Testis (tissue), 3 donors: ENCODE measurements around the gene MAML3. TPM values are rescaled to one million over a fixed set of nuclear protein-coding genes. Genes with fewer than 3 reads are reported as not detected.
A peak's percentile ranks its signal among the peaks of the same experiment; 100 is the strongest.

Source experiments
- DNase-seq: peaks from one replicate; pipeline ENCODE4 v3.0.0-alpha.2; 2019
- H3K27ac ChIP-seq, 2 donors: fragments of 200-600 bp; sonication (generic); one replicate each; pipeline ENCODE4 v1.5.1; 2019
- H3K27me3 ChIP-seq: fragments of 200-600 bp; sonication (generic); one replicate; pipeline ENCODE4 v1.5.1; 2019
- H3K36me3 ChIP-seq: fragments of 200-600 bp; sonication (generic); one replicate; pipeline ENCODE4 v1.5.1; 2017; ENCODE audit warnings: low read depth; ENCODE audit errors: missing control alignments
- H3K4me1 ChIP-seq: fragments of 200-600 bp; sonication (generic); one replicate; pipeline ENCODE4 v1.5.1; 2019
- H3K4me3 ChIP-seq, 2 donors: fragments of 200-600 bp; sonication (generic); one replicate each; pipeline ENCODE4 v1.5.1; 2017 to 2019
- H3K9me3 ChIP-seq: fragments of 200-600 bp; sonication (generic); one replicate; pipeline ENCODE4 v1.5.1; 2017
- POLR2A ChIP-seq: fragments of 450-650 bp; IDR thresholded peaks from one replicate; pipeline ENCODE4 v1.6.1; 2017; ENCODE audit warnings: antibody characterized with exemption, mild to moderate bottlenecking, moderate library complexity
- WGBS, 2 donors: methylation state at CpG; one replicate each; pipeline ENCODE4 v1.1.5; 2018; 5-methylcytosine and 5-hydroxymethylcytosine counted together
- intact Hi-C: fragments of 100-400 bp; cut with DNase I; formaldehyde crosslinking; loops from one replicate; pipeline ENCODE4 v1.15.1; 2023; ENCODE audit warnings: low total_unique reads
- polyA plus RNA-seq: library from polyadenylated mRNA; stranded (reverse); fragments of 350-450 nt; fragmentation: Illumina TruSeq; extraction: RNeasy Lipid Tissue Mini Kit (QIAGEN cat#74804); gene quantifications from one replicate; pipeline ENCODE4 v1.2.3, GENCODE V29; 2014; ENCODE audit warnings: low read depth, low replicate concordance; ENCODE audit not compliant: insufficient read depth
- total RNA-seq, 2 donors: library from RNA; depleted of rRNA; stranded (reverse); fragments of >200 nt; gene quantifications; one replicate each; pipeline ENCODE4 v1.2.3, GENCODE V29; 2016
- TF ChIP-seq, protein P1 (sequence below), 3 experiments: fragments of 450-650 bp in 2 of 3; fragments of 200-600 bp in 1 of 3; sonication (generic) in 1 of 3; IDR thresholded peaks; one replicate each; pipeline ENCODE4 v1.5.1; 2016 to 2019; ENCODE audit warnings: antibody characterized with exemption in 3 of 3, mild to moderate bottlenecking in 2 of 3, moderate library complexity in 1 of 3

MAML3 gene
- total and polyA plus RNA-seq, 3 donors from 2014 or later: 7.6 to 21.2 (median 18.8) TPM

DNA sequence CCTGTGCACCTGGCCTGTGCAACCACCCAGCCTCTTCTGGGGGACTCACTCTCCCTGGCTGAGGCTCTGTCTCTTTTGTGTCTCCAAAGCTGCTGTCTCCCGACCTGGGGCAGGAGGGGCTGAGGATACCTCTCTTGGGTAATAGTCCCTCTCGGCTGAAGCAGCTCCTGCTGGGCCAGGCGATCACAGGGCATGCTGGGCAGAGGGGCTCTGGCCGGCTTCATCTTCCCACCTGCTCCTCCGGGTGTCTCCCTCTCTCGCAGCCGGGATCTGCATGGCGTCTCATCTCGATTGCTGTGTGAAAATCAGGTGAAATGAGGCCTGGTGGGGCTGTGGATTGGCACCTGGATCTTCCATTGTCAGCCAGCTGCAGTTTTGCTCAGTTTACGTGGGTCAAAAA is 435.2 kb downstream of the MAML3 start:
- WGBS, 2 donors: 91 to 94% methylated on average over 10 of the region's 10 CpGs
- Histone ChIP-seq H3K4me1 (no peaks in the 10 kb centered on the region), H3K9me3 (no peaks in the 10 kb centered on the region), H3K36me3 (no peaks in the 10 kb centered on the region), H3K4me3 (no peak overlapping the region), H3K27ac (no peak overlapping the region), H3K27me3 (no peaks in the 10 kb centered on the region)
- no peak for DNase-seq
- intact Hi-C loops: no loop called here
- TF ChIP-seq, protein P1, sequence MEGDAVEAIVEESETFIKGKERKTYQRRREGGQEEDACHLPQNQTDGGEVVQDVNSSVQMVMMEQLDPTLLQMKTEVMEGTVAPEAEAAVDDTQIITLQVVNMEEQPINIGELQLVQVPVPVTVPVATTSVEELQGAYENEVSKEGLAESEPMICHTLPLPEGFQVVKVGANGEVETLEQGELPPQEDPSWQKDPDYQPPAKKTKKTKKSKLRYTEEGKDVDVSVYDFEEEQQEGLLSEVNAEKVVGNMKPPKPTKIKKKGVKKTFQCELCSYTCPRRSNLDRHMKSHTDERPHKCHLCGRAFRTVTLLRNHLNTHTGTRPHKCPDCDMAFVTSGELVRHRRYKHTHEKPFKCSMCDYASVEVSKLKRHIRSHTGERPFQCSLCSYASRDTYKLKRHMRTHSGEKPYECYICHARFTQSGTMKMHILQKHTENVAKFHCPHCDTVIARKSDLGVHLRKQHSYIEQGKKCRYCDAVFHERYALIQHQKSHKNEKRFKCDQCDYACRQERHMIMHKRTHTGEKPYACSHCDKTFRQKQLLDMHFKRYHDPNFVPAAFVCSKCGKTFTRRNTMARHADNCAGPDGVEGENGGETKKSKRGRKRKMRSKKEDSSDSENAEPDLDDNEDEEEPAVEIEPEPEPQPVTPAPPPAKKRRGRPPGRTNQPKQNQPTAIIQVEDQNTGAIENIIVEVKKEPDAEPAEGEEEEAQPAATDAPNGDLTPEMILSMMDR (IDR thresholded peaks at IDR 0.05): no peak
- TF ChIP-seq POLR2A: no peak

DNA sequence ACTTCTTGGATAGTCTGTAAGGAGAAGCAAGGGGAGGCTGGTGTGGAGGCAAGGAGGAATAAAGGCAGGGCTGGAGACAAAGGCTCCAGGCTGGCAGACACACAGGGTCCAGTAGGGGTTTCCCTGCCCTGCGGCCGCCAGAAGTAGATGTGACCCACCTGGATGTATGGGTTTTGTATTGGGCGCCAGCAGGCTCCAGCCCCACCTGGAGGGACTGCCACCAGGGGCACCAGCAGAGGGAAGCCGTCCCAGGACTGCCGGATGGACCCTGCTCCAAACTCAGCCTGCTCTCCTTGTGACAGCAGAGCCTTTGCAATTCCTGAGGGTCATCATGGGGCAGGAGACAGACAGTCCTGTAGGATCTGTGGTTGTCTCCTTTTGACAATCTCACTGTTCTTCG is 435.6 kb downstream of the MAML3 start:
- no peak overlapping the region for H3K27ac ChIP-seq
- no peaks in the 10 kb centered on the region for H3K36me3 ChIP-seq
- intact Hi-C loops: no loop called here
- H3K4me3 ChIP-seq: no peak overlapping the region
- DNase-seq: no peak
- H3K27me3 ChIP-seq: no peaks in the 10 kb centered on the region
- TF ChIP-seq, protein P1 (IDR thresholded peaks at IDR 0.05): no peak
- TF ChIP-seq POLR2A: no peak
- WGBS, 2 donors: 95 to 100% methylated on average over 6 of the region's 6 CpGs
- no peaks in the 10 kb centered on the region for H3K9me3 ChIP-seq
- H3K4me1 ChIP-seq: no peaks in the 10 kb centered on the region

DNA sequence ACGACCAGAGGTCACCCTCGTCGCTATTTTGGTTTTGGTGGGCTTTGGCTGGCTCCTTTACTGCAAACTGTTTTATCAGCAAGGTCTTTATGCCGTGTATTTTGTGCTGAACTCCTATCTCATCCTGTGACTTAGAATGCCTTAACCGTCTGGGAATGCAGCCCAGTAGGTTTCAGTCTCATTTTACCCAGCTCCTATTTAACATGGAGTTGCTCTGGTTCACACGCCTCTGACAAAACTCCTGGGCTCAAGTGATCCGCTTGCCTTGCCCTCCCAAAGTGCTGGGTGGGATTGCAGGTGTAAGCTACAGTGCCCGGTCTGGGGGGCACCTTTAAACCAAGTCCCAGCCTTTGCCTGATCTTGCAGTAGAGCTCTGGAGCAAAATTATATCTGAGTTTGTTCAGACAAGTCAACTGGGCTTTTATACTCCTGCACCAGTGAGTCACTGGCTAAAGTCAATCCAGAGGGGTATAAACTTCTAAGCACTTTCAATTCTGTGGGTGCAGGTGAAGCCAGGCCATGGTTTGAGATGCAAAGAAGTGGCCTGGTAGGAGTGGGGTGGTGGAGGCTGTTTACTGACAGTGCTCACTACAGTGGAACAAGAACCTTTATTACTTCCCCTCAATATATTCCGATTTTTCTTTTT is 438.1 kb downstream of the MAML3 start:
- WGBS, 2 donors: 60 to 65% methylated on average over 9 of the region's 9 CpGs
- no peaks in the 10 kb centered on the region for H3K36me3 ChIP-seq
- no peaks in the 10 kb centered on the region for H3K27me3 ChIP-seq
- no peak for TF ChIP-seq POLR2A
- TF ChIP-seq, protein P1 (IDR thresholded peaks at IDR 0.05): no peak
- no peak for DNase-seq
- peaks cover 7% of the 10 kb centered on the region for H3K4me1 ChIP-seq
- H3K4me3 ChIP-seq: no peak overlapping the region
- H3K27ac ChIP-seq: peak overlapping the region in 1 of 2 donors; percentile 41
- intact Hi-C loops: no loop called here
- no peaks in the 10 kb centered on the region for H3K9me3 ChIP-seq

DNA sequence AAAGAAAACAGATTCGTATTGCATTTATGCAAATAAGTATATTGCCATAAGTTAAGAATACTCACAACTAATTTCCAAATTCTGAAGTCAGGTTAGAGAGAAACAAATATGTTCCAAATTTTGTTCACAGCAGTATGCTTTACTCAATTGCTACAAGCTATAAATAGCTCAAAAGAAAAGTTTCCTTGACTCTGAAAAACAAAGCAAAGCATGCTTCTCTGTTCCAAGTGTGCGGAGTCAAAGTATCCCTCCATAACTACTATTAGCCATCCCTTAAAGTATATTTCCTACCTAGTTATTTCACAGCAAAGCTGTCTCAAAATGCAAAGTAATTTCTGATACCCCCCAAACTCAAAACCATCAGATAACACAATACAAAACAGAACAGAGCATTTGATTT is 441.1 kb downstream of the MAML3 start:
- no peak for TF ChIP-seq POLR2A
- TF ChIP-seq, protein P1 (IDR thresholded peaks at IDR 0.05): no peak
- H3K4me3 ChIP-seq: no peak overlapping the region
- H3K36me3 ChIP-seq: no peaks in the 10 kb centered on the region
- WGBS, 2 donors: 60 to 70% methylated on average over 2 of the region's 2 CpGs
- H3K9me3 ChIP-seq: no peaks in the 10 kb centered on the region
- DNase-seq: no peak
- H3K4me1 ChIP-seq: peaks cover 7% of the 10 kb centered on the region
- H3K27me3 ChIP-seq: no peaks in the 10 kb centered on the region
- peak overlapping the region in 1 of 2 donors; percentile 36 for H3K27ac ChIP-seq
- intact Hi-C loops: no loop called here

DNA sequence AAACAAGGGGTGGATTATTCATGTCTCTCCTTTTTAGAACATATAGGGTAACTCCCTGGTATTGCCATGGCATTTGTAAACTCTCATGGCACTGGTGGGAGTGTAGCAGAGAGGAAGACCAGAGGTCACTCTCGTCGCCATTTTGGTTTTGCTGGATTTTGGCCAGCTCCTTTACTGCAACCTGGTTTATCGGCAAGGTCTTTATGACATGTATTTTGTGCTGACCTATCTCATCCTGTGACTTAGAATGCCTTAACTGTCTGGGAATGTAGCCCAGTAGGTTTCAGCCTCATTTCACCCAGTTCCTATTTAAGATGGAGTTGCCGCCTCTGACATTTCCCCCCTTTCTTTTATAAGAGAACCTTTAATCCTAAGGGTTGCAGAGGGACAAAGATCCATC is 442.5 kb downstream of the MAML3 start:
- Histone ChIP-seq H3K27ac (no peak overlapping the region), H3K36me3 (no peaks in the 10 kb centered on the region), H3K4me1 (peaks cover 7% of the 10 kb centered on the region), H3K4me3 (no peak overlapping the region), H3K27me3 (no peaks in the 10 kb centered on the region), H3K9me3 (no peaks in the 10 kb centered on the region)
- TF ChIP-seq, protein P1 (IDR thresholded peaks at IDR 0.05): no peak
- no peak for TF ChIP-seq POLR2A
- intact Hi-C loops: no loop called here
- 52 to 58% methylated on average over 4 of the region's 4 CpGs for WGBS, 2 donors
- no peak for DNase-seq
